K562 (cell line): ENCODE results near the gene TMED6. TPM values are rescaled to one million over a fixed set of nuclear protein-coding genes. Genes with fewer than 3 reads are reported as not detected.

ENCODE experiments used
- ATAC-seq: fragments of 200-7000 bp; cut with Tn5 transposase; 3 replicates; pipeline ENCODE4 v1.9.1; 2020; ENCODE audit warnings: moderate library complexity
- BruUV-seq: library from RNA; stranded (reverse); fragments of 400-500 nt; replicated peaks from 2 replicates; lab custom pipeline; 2021; lab: Mats Ljungman, UMichigan
- CTCF ChIA-PET: fragments of 300-600 bp; formaldehyde crosslinking; extraction: SDS; loops from one replicate; lab custom pipeline; 2021; ENCODE audit warnings: low intra/inter-chr PET ratio; lab: Yijun Ruan, JAX
- POLR2A ChIA-PET: fragments of 300-600, 350-650 bp; sonication (Branson Sonifier 250); formaldehyde crosslinking; extraction: SDS; loops from one replicate; lab custom pipeline; 2021; ENCODE audit warnings: antibody characterized with exemption, inconsistent platforms; lab: Yijun Ruan, JAX
- DNase-seq, 4 experiments: peaks; one replicate each; pipeline versions ENCODE4 v3.0.0 to v3.0.0-alpha.2; 2011 to 2018; ENCODE audit warnings: low spot score in 3 of 4, mixed read lengths in 3 of 4; ENCODE audit errors: extremely low read depth in 1 of 4
- FAIRE-seq: peaks from 2 replicates; lab custom pipeline; 2011; peaks lifted over from hg19 to GRCh38; lab: Jason Lieb, UNC
- H2AFZ ChIP-seq: 2 replicates; pipeline ENCODE4 v1.6.0; 2011; ENCODE audit warnings: low read depth, low read length, control low read depth, inconsistent platforms
- H3K27ac ChIP-seq: fragments of 200-600 bp; 3 replicates; pipeline ENCODE4 v1.8.0; 2011; ENCODE audit warnings: low read depth, mild to moderate bottlenecking, control low read depth, inconsistent platforms, low read length, moderate library complexity, mixed read lengths; ENCODE audit errors: extremely low read depth
- H3K27me3 ChIP-seq, 2 experiments: fragments of 300-600 bp in 1 of 2; 2 replicates in 1 of 2; 3 replicates in 1 of 2; pipeline versions ENCODE4 v1.6.0 to v1.8.0; 2011; ENCODE audit warnings: inconsistent platforms in 2 of 2, low read length in 2 of 2, mild to moderate bottlenecking in 1 of 2, mixed read lengths in 1 of 2, moderate library complexity in 1 of 2; ENCODE audit not compliant: control insufficient read depth in 2 of 2, insufficient read depth in 2 of 2
- H3K36me3 ChIP-seq: fragments of 300-600 bp; 3 replicates; pipeline ENCODE4 v1.8.0; 2011; ENCODE audit warnings: mild to moderate bottlenecking, low read length, inconsistent platforms; ENCODE audit not compliant: control insufficient read depth, insufficient read depth
- H3K4me1 ChIP-seq, 2 experiments: fragments of 200-600 bp in 1 of 2; replicated peaks in 1 of 2; 2 replicates in 1 of 2; 3 replicates in 1 of 2; pipeline versions ENCODE4 v1.5.1 to v1.8.0; 2011; ENCODE audit warnings: inconsistent platforms in 2 of 2, low read length in 2 of 2, mild to moderate bottlenecking in 1 of 2, mixed read lengths in 1 of 2, moderate library complexity in 1 of 2; ENCODE audit not compliant: control insufficient read depth in 2 of 2, insufficient read depth in 2 of 2
- H3K4me2 ChIP-seq: 2 replicates; pipeline ENCODE4 v1.6.1; 2011; ENCODE audit warnings: low read length, control low read depth, inconsistent platforms, mixed read lengths; ENCODE audit not compliant: insufficient read depth
- H3K4me3 ChIP-seq: fragments of 200-600 bp; sonication (generic), shearing (Covaris generic); 2 replicates; pipeline ENCODE4 v1.5.1; 2016; ENCODE audit warnings: control low read depth, inconsistent platforms
- H3K79me2 ChIP-seq: fragments of 200-600 bp; 3 replicates; pipeline ENCODE4 v1.8.0; 2011; ENCODE audit warnings: low read length, inconsistent platforms; ENCODE audit not compliant: control insufficient read depth, insufficient read depth
- H3K9ac ChIP-seq, 2 experiments: 2 replicates each; pipeline versions ENCODE4 v1.6.0 to v1.6.1; 2011; ENCODE audit warnings: low read depth in 2 of 2, low read length in 2 of 2, control low read depth in 1 of 2, inconsistent platforms in 1 of 2, mild to moderate bottlenecking in 1 of 2, mixed read lengths in 1 of 2; ENCODE audit not compliant: insufficient read depth in 1 of 2
- H3K9me1 ChIP-seq: one replicate; pipeline ENCODE4 v1.6.0; 2011; ENCODE audit warnings: inconsistent platforms, mild to moderate bottlenecking, low read length, moderate library complexity; ENCODE audit not compliant: control insufficient read depth, insufficient read depth
- H3K9me3 ChIP-seq: replicated peaks from 2 replicates; pipeline ENCODE4 v1.5.1; 2011; ENCODE audit warnings: low read depth, low read length, inconsistent platforms; ENCODE audit not compliant: control insufficient read depth, insufficient read depth
- H4K20me1 ChIP-seq: replicated peaks from 2 replicates; pipeline ENCODE4 v1.6.1; 2011; ENCODE audit warnings: low read length, inconsistent platforms, mixed read lengths; ENCODE audit not compliant: control insufficient read depth, insufficient read depth
- ATF1 ChIP-seq, 2 experiments: fragments of 450-650 bp in 1 of 2; IDR thresholded peaks; 2 replicates each; pipeline ENCODE4 v1.6.1; 2016; ENCODE audit warnings: missing compliant biosample characterization in 1 of 2, missing genetic modification characterization in 1 of 2
- C11orf30 ChIP-seq: fragments of 450-650 bp; IDR thresholded peaks from 2 replicates; pipeline ENCODE4 v1.6.1; 2016; ENCODE audit warnings: low read depth, mild to moderate bottlenecking
- GMEB1 ChIP-seq: fragments of 250-450 bp; sonication (Bioruptor Pico); IDR thresholded peaks from 2 replicates; pipeline ENCODE4 v1.4.0; 2020; ENCODE audit warnings: mild to moderate bottlenecking
- HNRNPL ChIP-seq: fragments of 200-400 bp; formaldehyde crosslinking; IDR thresholded peaks from 2 replicates; pipeline ENCODE4 v1.6.1; 2017; ENCODE audit warnings: low read depth, mild to moderate bottlenecking, low read length
- KLF10 ChIP-seq: fragments of 250-450 bp; sonication (Bioruptor Pico); IDR thresholded peaks from 2 replicates; pipeline ENCODE4 v1.6.1; 2021; ENCODE audit warnings: matching md5 sums
- PTRF ChIP-seq: fragments of 450-650 bp; IDR thresholded peaks from 2 replicates; pipeline ENCODE4 v1.6.1; 2016; ENCODE audit warnings: mild to moderate bottlenecking, missing genetic modification characterization, missing compliant biosample characterization
- RUNX1 ChIP-seq: sonication (generic); IDR thresholded peaks from 2 replicates; pipeline ENCODE4 v1.6.1; 2016; ENCODE audit warnings: antibody characterized with exemption, low read depth
- TBP ChIP-seq: optimal IDR thresholded peaks from 2 replicates; pipeline ENCODE3; 2011; ENCODE audit warnings: low read depth, low read length, improper control_type of control experiment
- TEAD2 ChIP-seq: fragments of 450-650 bp; IDR thresholded peaks from 2 replicates; pipeline ENCODE4 v1.6.1; 2016; ENCODE audit warnings: missing genetic modification characterization, control low read depth, missing compliant biosample characterization
- ZFPM2 ChIP-seq: fragments of 250-450 bp; sonication (Bioruptor Pico); IDR thresholded peaks from 2 replicates; pipeline ENCODE4 v1.5.1; 2022; ENCODE audit warnings: mild to moderate bottlenecking
- ZNF253 ChIP-seq: fragments of 250-450 bp; sonication (Bioruptor Pico); conservative IDR thresholded peaks from 2 replicates; pipeline ENCODE4 v1.6.1; 2021; ENCODE audit warnings: mild to moderate bottlenecking
- ZNF354B ChIP-seq: fragments of 250-450 bp; sonication (Bioruptor Pico); IDR thresholded peaks from 2 replicates; pipeline ENCODE4 v1.4.0; 2020
- WGBS: fragments of 100-300 bp; shearing (Covaris generic); methylation state at CpG from one replicate; pipeline ENCODE4 v1.1.6; 2016; ENCODE audit warnings: low coverage, mixed read lengths; ENCODE audit not compliant: insufficient coverage; ENCODE audit errors: missing lambda C conversion rate; 5-methylcytosine and 5-hydroxymethylcytosine counted together
- in situ Hi-C: fragments of 300-500 bp; cut with MboI; formaldehyde crosslinking; loops from 4 replicates; pipeline ENCODE4 v1.15.0; 2018; ENCODE audit warnings: inconsistent platforms, mixed read lengths
- intact Hi-C: fragments of 100-400 bp; cut with micrococcal nuclease; formaldehyde crosslinking; loops from 2 replicates; pipeline ENCODE4 v1.14.2; 2022
- polyA plus RNA-seq, 8 experiments: library from polyadenylated mRNA; depleted of rRNA in 4 of 8; stranded (reverse) in 5 of 8; unstranded in 3 of 8; fragments of >200 nt; fragmentation: Nextera tagmentation in 2 of 8; fragmentation: Illumina TruSeq in 1 of 8; extraction: Ambion mirVana in 2 of 8; extraction: Trizol in 1 of 8; gene quantifications; 2 replicates each; pipeline versions ENCODE4 v1.2.1 to v1.2.3, GENCODE V29; 2011 to 2014; ENCODE audit warnings: inconsistent platforms in 1 of 8, missing spikeins in 1 of 8
- total RNA-seq, 7 experiments: library from RNA; depleted of rRNA in 6 of 7; stranded (reverse); fragments of >200 nt in 6 of 7; fragmentation: Illumina TruSeq in 2 of 7; extraction: Trizol in 2 of 7; gene quantifications; 2 replicates each; pipeline versions ENCODE4 v1.2.1 to v1.2.3, GENCODE V29; 2011 to 2021; ENCODE audit warnings: low replicate concordance in 1 of 7

Gene TMED6
- total and polyA plus RNA-seq, 9 of the 15 experiments (the other 6 are each of a cell fraction or from before 2014, with no cell fraction given), result 0.14 to 0.45 (median 0.25) TPM; not detected in 2

GRCh38 chr16:69298261-69298660, 53.3 kb downstream of the TMED6 start:
- FAIRE-seq, result no peak
- ATAC-seq, result no peak
- Histone ChIP-seq H3K4me3 (no peak overlapping the region), H3K36me3 (no peaks in the 10 kb centered on the region; the same call in 2 of the 3 replicates), H4K20me1 (no peaks in the 10 kb centered on the region), H3K9ac (no peak overlapping the region), H3K9me1 (no peaks in the 10 kb centered on the region), H3K27me3 (no peaks in the 10 kb centered on the region), H3K4me1 (no peaks in the 10 kb centered on the region), H3K9me3 (no peaks in the 10 kb centered on the region), H3K79me2 (no peaks in the 10 kb centered on the region), H2AFZ (no peak overlapping the region), H3K27ac (no peak overlapping the region), H3K4me2 (no peak overlapping the region)
- no TSS peak for BruUV-seq
- no peak for DNase-seq
- WGBS, result 80% methylated on average over 3 of the region's 4 CpGs
- intact Hi-C loops (no loop called here), in situ Hi-C loops (no loop called here)
- POLR2A ChIA-PET, result no interaction called here
- CTCF ChIA-PET, result no interaction called here
- no peak for TF ChIP-seq HNRNPL
- no peak for TF ChIP-seq ZFPM2 (CRISPR knock-in tag)
- TF ChIP-seq PTRF (tag), result no peak
- TF ChIP-seq C11orf30, result no peak
- TF ChIP-seq KLF10 (CRISPR knock-in tag), result no peak
- no peak for TF ChIP-seq ZNF354B
- no peak for TF ChIP-seq RUNX1
- no peak for TF ChIP-seq TBP
- TF ChIP-seq TEAD2, result no peak
- TF ChIP-seq ATF1 (CRISPR knock-in tag; IDR thresholded peaks at IDR 0.05), result no peak
- no peak for TF ChIP-seq ATF1 (tag; IDR thresholded peaks at IDR 0.05)
- TF ChIP-seq GMEB1 (CRISPR knock-in tag), result no peak
- no peak for TF ChIP-seq ZNF253 (CRISPR knock-in tag)
